HepG2 (cell line): Measurements from ENCODE around the gene CDC23.

Experiments used
- EHMT2 ChIP-seq: fragments of 200-600 bp; sonication (generic); IDR thresholded peaks from 2 replicates; pipeline ENCODE4 v1.7.0; 2017; ENCODE audit warnings: antibody characterized with exemption, low read depth, low read length, borderline replicate concordance
- NKX3-1 ChIP-seq: sonication (generic); formaldehyde crosslinking; IDR thresholded peaks from 2 replicates; pipeline ENCODE4 v1.5.0; 2020; ENCODE audit warnings: missing genetic modification reagents
- SNAI1 ChIP-seq: sonication (generic); formaldehyde crosslinking; IDR thresholded peaks from 2 replicates; pipeline ENCODE4 v1.5.0; 2020; ENCODE audit warnings: mild to moderate bottlenecking, missing genetic modification reagents, borderline replicate concordance
- SUZ12 ChIP-seq: fragments of 150-350 bp; IDR thresholded peaks from 2 replicates; pipeline ENCODE4 v1.6.1; 2014; ENCODE audit warnings: low read depth, low read length
- TEAD2 ChIP-seq: sonication (generic); formaldehyde crosslinking; IDR thresholded peaks from 2 replicates; pipeline ENCODE4 v1.9.0; 2021; ENCODE audit warnings: missing genetic modification reagents
- TF ChIP-seq, protein P1 (sequence below): sonication (generic); formaldehyde crosslinking; IDR thresholded peaks from 2 replicates; pipeline ENCODE4 v1.4.0; 2020; ENCODE audit warnings: missing genetic modification reagents
- TF ChIP-seq, protein P2 (sequence below): sonication (generic); formaldehyde crosslinking; IDR thresholded peaks from 2 replicates; pipeline ENCODE4 v1.8.0; 2022; ENCODE audit warnings: mild to moderate bottlenecking, missing genetic modification reagents; ENCODE audit not compliant: insufficient replicate concordance
- TF ChIP-seq, protein P3 (sequence below): sonication (generic); formaldehyde crosslinking; conservative IDR thresholded peaks from 2 replicates; pipeline ENCODE4 v1.4.0; 2020; ENCODE audit warnings: missing genetic modification reagents
- TF ChIP-seq, protein P4 (sequence below): sonication (generic); formaldehyde crosslinking; IDR thresholded peaks from 2 replicates; pipeline ENCODE4 v1.5.0; 2020; ENCODE audit warnings: mild to moderate bottlenecking, missing genetic modification reagents, moderate library complexity
- TF ChIP-seq, protein P5 (sequence below), 2 experiments: sonication (generic) in 1 of 2; formaldehyde crosslinking in 1 of 2; IDR thresholded peaks; 2 replicates each; pipeline versions ENCODE4 v1.4.0 to v1.6.1; 2016 to 2020; ENCODE audit warnings: borderline replicate concordance in 1 of 2, low read depth in 1 of 2, mild to moderate bottlenecking in 1 of 2, missing genetic modification reagents in 1 of 2

- TF ChIP-seq EHMT2 (no peak), SUZ12 (no peak), SNAI1 (CRISPR knock-in tag) (no peak), TEAD2 (CRISPR knock-in tag) (no peak), NKX3-1 (CRISPR knock-in tag) (no peak)
- TF ChIP-seq, protein P1, sequence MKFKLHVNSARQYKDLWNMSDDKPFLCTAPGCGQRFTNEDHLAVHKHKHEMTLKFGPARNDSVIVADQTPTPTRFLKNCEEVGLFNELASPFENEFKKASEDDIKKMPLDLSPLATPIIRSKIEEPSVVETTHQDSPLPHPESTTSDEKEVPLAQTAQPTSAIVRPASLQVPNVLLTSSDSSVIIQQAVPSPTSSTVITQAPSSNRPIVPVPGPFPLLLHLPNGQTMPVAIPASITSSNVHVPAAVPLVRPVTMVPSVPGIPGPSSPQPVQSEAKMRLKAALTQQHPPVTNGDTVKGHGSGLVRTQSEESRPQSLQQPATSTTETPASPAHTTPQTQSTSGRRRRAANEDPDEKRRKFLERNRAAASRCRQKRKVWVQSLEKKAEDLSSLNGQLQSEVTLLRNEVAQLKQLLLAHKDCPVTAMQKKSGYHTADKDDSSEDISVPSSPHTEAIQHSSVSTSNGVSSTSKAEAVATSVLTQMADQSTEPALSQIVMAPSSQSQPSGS (CRISPR knock-in tag) = no peak
- TF ChIP-seq, protein P2, sequence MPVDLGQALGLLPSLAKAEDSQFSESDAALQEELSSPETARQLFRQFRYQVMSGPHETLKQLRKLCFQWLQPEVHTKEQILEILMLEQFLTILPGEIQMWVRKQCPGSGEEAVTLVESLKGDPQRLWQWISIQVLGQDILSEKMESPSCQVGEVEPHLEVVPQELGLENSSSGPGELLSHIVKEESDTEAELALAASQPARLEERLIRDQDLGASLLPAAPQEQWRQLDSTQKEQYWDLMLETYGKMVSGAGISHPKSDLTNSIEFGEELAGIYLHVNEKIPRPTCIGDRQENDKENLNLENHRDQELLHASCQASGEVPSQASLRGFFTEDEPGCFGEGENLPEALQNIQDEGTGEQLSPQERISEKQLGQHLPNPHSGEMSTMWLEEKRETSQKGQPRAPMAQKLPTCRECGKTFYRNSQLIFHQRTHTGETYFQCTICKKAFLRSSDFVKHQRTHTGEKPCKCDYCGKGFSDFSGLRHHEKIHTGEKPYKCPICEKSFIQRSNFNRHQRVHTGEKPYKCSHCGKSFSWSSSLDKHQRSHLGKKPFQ (CRISPR knock-in tag) = no peak
- TF ChIP-seq, protein P3, sequence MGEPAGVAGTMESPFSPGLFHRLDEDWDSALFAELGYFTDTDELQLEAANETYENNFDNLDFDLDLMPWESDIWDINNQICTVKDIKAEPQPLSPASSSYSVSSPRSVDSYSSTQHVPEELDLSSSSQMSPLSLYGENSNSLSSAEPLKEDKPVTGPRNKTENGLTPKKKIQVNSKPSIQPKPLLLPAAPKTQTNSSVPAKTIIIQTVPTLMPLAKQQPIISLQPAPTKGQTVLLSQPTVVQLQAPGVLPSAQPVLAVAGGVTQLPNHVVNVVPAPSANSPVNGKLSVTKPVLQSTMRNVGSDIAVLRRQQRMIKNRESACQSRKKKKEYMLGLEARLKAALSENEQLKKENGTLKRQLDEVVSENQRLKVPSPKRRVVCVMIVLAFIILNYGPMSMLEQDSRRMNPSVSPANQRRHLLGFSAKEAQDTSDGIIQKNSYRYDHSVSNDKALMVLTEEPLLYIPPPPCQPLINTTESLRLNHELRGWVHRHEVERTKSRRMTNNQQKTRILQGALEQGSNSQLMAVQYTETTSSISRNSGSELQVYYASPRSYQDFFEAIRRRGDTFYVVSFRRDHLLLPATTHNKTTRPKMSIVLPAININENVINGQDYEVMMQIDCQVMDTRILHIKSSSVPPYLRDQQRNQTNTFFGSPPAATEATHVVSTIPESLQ (CRISPR knock-in tag) = no peak
- TF ChIP-seq, protein P4, sequence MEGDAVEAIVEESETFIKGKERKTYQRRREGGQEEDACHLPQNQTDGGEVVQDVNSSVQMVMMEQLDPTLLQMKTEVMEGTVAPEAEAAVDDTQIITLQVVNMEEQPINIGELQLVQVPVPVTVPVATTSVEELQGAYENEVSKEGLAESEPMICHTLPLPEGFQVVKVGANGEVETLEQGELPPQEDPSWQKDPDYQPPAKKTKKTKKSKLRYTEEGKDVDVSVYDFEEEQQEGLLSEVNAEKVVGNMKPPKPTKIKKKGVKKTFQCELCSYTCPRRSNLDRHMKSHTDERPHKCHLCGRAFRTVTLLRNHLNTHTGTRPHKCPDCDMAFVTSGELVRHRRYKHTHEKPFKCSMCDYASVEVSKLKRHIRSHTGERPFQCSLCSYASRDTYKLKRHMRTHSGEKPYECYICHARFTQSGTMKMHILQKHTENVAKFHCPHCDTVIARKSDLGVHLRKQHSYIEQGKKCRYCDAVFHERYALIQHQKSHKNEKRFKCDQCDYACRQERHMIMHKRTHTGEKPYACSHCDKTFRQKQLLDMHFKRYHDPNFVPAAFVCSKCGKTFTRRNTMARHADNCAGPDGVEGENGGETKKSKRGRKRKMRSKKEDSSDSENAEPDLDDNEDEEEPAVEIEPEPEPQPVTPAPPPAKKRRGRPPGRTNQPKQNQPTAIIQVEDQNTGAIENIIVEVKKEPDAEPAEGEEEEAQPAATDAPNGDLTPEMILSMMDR (CRISPR knock-in tag) = no peak
- TF ChIP-seq, protein P5, sequence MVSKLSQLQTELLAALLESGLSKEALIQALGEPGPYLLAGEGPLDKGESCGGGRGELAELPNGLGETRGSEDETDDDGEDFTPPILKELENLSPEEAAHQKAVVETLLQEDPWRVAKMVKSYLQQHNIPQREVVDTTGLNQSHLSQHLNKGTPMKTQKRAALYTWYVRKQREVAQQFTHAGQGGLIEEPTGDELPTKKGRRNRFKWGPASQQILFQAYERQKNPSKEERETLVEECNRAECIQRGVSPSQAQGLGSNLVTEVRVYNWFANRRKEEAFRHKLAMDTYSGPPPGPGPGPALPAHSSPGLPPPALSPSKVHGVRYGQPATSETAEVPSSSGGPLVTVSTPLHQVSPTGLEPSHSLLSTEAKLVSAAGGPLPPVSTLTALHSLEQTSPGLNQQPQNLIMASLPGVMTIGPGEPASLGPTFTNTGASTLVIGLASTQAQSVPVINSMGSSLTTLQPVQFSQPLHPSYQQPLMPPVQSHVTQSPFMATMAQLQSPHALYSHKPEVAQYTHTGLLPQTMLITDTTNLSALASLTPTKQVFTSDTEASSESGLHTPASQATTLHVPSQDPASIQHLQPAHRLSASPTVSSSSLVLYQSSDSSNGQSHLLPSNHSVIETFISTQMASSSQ (IDR thresholded peaks at IDR 0.05; ENCODE audit: low read depth) = no peak
- TF ChIP-seq, protein P5 (CRISPR knock-in tag; IDR thresholded peaks at IDR 0.05; ENCODE audit: borderline replicate concordance) = no peak
These were observed 3.7 kb upstream of the CDC23 start for GRCh38 chr5:138216799-138217198.
